ENCODE results near the gene PIGQ. TPM values are rescaled to one million over a fixed set of nuclear protein-coding genes. Genes with fewer than 3 reads are reported as not detected.

Gene PIGQ
- total and polyA plus RNA-seq, 9 donors, result 4.3 to 47.7 (median 39.5) TPM

GRCh38 chr16:549544-550263 lies 20.1 kb upstream of the PIGQ start:
- TF ChIP-seq CTCF (IDR thresholded peaks at IDR 0.05) (no peak), POLR2A (IDR thresholded peaks at IDR 0.05) (no peak)
- no peak for DNase-seq
- H3K36me3 ChIP-seq, result no peaks in the 10 kb centered on the region
- intact Hi-C loops (cut with DNase I), result loop anchor here in 2 of 4 donors (10.0 kb wide), 1 partner anchor 115 kb away; the partner anchor contains the start of gene RHOT2 (in 2 of the 2)
- H3K4me1 ChIP-seq (ENCODE audit: insufficient read depth), result peaks cover 3% of the 10 kb centered on the region
- H3K27ac ChIP-seq, result no peak overlapping the region
- H3K27me3 ChIP-seq, result no peaks in the 10 kb centered on the region
- 92% methylated on average over 49 to 54 of the region's 54 CpGs for WGBS, 3 donors
- H3K9me3 ChIP-seq, result no peaks in the 10 kb centered on the region
- no peak overlapping the region for H3K4me3 ChIP-seq

DNA sequence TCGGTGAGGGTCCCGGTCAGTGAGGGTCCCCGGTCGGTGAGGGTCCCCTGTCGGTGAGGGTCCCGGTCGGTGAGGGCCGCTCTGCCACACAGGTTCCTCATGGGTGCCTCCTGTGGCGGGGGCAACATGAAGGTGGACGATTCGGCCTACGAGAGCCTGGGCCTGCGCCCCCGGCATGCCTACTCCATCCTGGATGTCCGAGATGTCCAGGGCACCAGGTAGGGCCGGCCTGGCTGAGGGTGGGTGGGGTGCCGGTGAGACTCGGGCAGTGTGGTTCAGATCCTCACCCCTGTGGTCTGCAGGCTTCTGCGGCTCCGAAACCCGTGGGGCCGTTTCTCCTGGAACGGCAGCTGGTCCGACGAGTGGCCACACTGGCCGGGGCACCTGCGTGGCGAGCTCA lies 18.6 kb upstream of the PIGQ start:
- peaks cover 3% of the 10 kb centered on the region for H3K4me1 ChIP-seq (ENCODE audit: insufficient read depth)
- H3K36me3 ChIP-seq, result no peaks in the 10 kb centered on the region
- WGBS, 3 donors, result 96% methylated on average over 21 to 28 of the region's 28 CpGs
- H3K27ac ChIP-seq, result no peak overlapping the region
- no peaks in the 10 kb centered on the region for H3K9me3 ChIP-seq
- no peak overlapping the region for H3K4me3 ChIP-seq
- no peaks in the 10 kb centered on the region for H3K27me3 ChIP-seq
- intact Hi-C loops (cut with DNase I), result no loop called here
- TF ChIP-seq EP300 (IDR thresholded peaks at IDR 0.05), result no peak
- TF ChIP-seq POLR2A (IDR thresholded peaks at IDR 0.05), result no peak
- no peak for TF ChIP-seq CTCF (IDR thresholded peaks at IDR 0.05)
- no peak for DNase-seq

GRCh38 chr16:552171-552570 lies 17.6 kb upstream of the PIGQ start:
- Histone ChIP-seq H3K4me3 (no peak overlapping the region), H3K9me3 (no peaks in the 10 kb centered on the region), H3K27ac (no peak overlapping the region), H3K27me3 (no peaks in the 10 kb centered on the region), H3K36me3 (no peaks in the 10 kb centered on the region), H3K4me1 (ENCODE audit: insufficient read depth) (peaks cover 2% of the 10 kb centered on the region)
- 93 to 95% (median 94%) methylated on average over 17 to 35 of the region's 35 CpGs for WGBS, 3 donors
- intact Hi-C loops (cut with DNase I), result no loop called here
- no peak for TF ChIP-seq CTCF (IDR thresholded peaks at IDR 0.05)
- TF ChIP-seq EP300 (IDR thresholded peaks at IDR 0.05), result no peak
- TF ChIP-seq POLR2A (IDR thresholded peaks at IDR 0.05), result no peak
- DNase-seq, result no peak

DNA sequence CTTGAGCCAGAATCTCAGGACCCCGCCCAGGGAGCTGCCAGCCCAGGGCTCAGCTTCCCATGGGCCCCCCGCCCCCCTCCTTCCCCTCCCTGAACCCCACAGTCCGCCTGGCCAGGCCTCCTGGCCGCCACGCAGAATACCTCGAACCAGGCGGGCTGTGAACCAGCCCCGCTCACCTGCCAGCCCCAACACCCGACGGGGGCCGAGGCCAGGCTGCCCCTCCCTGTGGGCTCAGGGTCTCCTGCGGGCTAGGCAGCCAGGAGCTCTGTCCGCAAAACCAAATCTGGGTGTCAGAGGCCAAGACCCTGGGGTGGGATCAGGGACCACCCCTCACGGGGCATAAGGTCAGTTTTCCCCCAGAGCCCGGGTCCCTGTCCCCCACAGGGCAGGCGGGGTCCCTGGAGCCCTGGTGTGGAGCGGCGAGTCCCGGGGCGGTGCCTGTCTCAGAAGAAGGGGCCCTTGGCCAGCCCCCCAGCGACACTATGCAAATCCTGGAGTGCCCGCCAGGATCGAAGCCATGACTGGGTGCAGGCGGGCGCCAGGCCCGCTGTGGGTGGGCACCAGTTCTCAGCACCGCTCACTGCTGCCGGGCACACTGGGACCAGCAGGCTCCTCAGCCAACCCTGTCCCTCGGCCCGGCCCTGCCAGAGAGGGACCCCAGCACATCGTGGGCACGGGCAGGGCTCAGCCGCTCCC lies 16.0 kb upstream of the PIGQ start:
- 89 to 92% (median 92%) methylated on average over 16 to 33 of the region's 33 CpGs for WGBS, 3 donors
- no peaks in the 10 kb centered on the region for H3K9me3 ChIP-seq
- no peaks in the 10 kb centered on the region for H3K4me1 ChIP-seq (ENCODE audit: insufficient read depth)
- no peak overlapping the region for H3K4me3 ChIP-seq
- no peaks in the 10 kb centered on the region for H3K36me3 ChIP-seq
- DNase-seq, result no peak
- no peak for TF ChIP-seq EP300 (IDR thresholded peaks at IDR 0.05)
- TF ChIP-seq POLR2A (IDR thresholded peaks at IDR 0.05), result no peak
- no peak for TF ChIP-seq CTCF (IDR thresholded peaks at IDR 0.05)
- H3K27ac ChIP-seq, result no peak overlapping the region
- no peaks in the 10 kb centered on the region for H3K27me3 ChIP-seq
- intact Hi-C loops (cut with DNase I), result no loop called here

Measured in ovary (tissue), 9 donors.